ENCODE measurements around the gene RSRP1. TPM values are rescaled to one million over a fixed set of nuclear protein-coding genes. Genes with fewer than 3 reads are reported as not detected.

Gene RSRP1
- total and polyA plus RNA-seq, 2 donors (not counting 3 experiments of a cell fraction or from before 2014, with no cell fraction given): 50.5 to 99.4 TPM

- no peak overlapping the region for H3K27ac ChIP-seq (ENCODE audit: insufficient read depth, low read depth, low read length)
- H3K9me3 ChIP-seq (replicated peaks; ENCODE audit: control insufficient read depth, insufficient read depth, low read length): no peaks in the 10 kb centered on the region
- no peak for TF ChIP-seq JUN (IDR thresholded peaks at IDR 0.05; ENCODE audit: borderline replicate concordance, insufficient read depth, insufficient read length, low read depth)
- TF ChIP-seq POLR2A (IDR thresholded peaks at IDR 0.05; ENCODE audit: low read depth, low read length): no peak
- no peak for TF ChIP-seq CTCF (IDR thresholded peaks at IDR 0.05; ENCODE audit: extremely low read depth in 1 of 2, insufficient read depth in 1 of 2, low read depth in 1 of 2, low read length in 2 of 2)
- no peak for TF ChIP-seq MAX (IDR thresholded peaks at IDR 0.05; ENCODE audit: insufficient read depth, insufficient read length)
- no peak for TF ChIP-seq MYC (IDR thresholded peaks at IDR 0.05; ENCODE audit: low read depth, low read length)
- no peak for TF ChIP-seq POLR2AphosphoS5 (IDR thresholded peaks at IDR 0.05; ENCODE audit: insufficient read depth, low read depth, low read length)
- TF ChIP-seq FOS (IDR thresholded peaks at IDR 0.05; ENCODE audit: borderline replicate concordance, insufficient read depth, low read length): no peak
- TF ChIP-seq EZH2 (IDR thresholded peaks at IDR 0.05; ENCODE audit: borderline replicate concordance, low read depth, low read length, severe bottlenecking): no peak
- no peak for TF ChIP-seq GATA2 (IDR thresholded peaks at IDR 0.05; ENCODE audit: insufficient read depth, insufficient read length, low read depth, low read length)
- no TSS peak for BruUV-seq (replicated peaks)
- no peak overlapping the region for H3K4me3 ChIP-seq (replicated peaks in 1 of 3; ENCODE audit: insufficient read depth in 1 of 3, low read depth in 1 of 3, low read length in 3 of 3)
- H4K20me1 ChIP-seq (replicated peaks; ENCODE audit: control insufficient read depth, extremely low read depth, insufficient read depth, low read length): no peaks in the 10 kb centered on the region
- H3K27me3 ChIP-seq (ENCODE audit: control insufficient read depth in 2 of 2, insufficient read depth in 2 of 2, low read length in 2 of 2): peaks cover 3 to 4% of the 10 kb centered on the region in 2 experiments
- no peak overlapping the region for H3K9ac ChIP-seq (replicated peaks; ENCODE audit: extremely low read depth, insufficient read depth, low read length)
- no peaks in the 10 kb centered on the region for H3K4me1 ChIP-seq (ENCODE audit: control insufficient read depth, extremely low read depth, insufficient read depth, low read length)
- no peak overlapping the region for H2AFZ ChIP-seq (ENCODE audit: low read depth, low read length)
- POLR2A ChIA-PET: interaction anchor here (1.4 kb wide), 1 partner anchor 41 kb away, joined by 3 read pairs; the partner anchor contains the start of gene RSRP1
- intact Hi-C loops (cut with micrococcal nuclease): loop anchor here (5.0 kb wide), 1 partner anchor 169 kb away; no protein-coding TSS in a partner anchor
- dilution Hi-C loops (cut with MboI; ENCODE audit: extremely low pct_ligation_motif_present, low sequenced_read_pairs): no loop called here
- CTCF ChIA-PET: interaction anchor here (0.8 to 1.8 kb wide), 7 partner anchors 9 to 274 kb away, joined by 3 to 7 read pairs (median 4); partner anchors contain the start of gene SYF2
- DNase-seq (ENCODE audit: low read depth, low spot score) (no peak), FAIRE-seq (no peak)
- no peaks in the 10 kb centered on the region for H3K79me2 ChIP-seq (ENCODE audit: control insufficient read depth, insufficient read depth, low read length)
- H3K4me2 ChIP-seq (ENCODE audit: insufficient read depth, low read length): no peak overlapping the region
- no peaks in the 10 kb centered on the region for H3K36me3 ChIP-seq (ENCODE audit: control insufficient read depth in 2 of 2, extremely low read depth in 1 of 2, insufficient read depth in 2 of 2, low read length in 2 of 2)
- no peaks in the 10 kb centered on the region for H3K9me1 ChIP-seq (replicated peaks; ENCODE audit: control insufficient read depth, extremely low read depth, insufficient read depth, low read length)
Observed at GRCh38 chr1:25206201-25206600, 41.1 kb downstream of the RSRP1 start.

Measured in endothelial cell of umbilical vein (primary cell).